ENCODE results near the gene FLCN. TPM values are rescaled to one million over a fixed set of nuclear protein-coding genes. Genes with fewer than 3 reads are reported as not detected.

The FLCN gene
- total and polyA plus RNA-seq, 2 of the 13 experiments (the other 11 are each of a cell fraction or from before 2014, with no cell fraction given): 16.6 to 24.9 TPM

DNA sequence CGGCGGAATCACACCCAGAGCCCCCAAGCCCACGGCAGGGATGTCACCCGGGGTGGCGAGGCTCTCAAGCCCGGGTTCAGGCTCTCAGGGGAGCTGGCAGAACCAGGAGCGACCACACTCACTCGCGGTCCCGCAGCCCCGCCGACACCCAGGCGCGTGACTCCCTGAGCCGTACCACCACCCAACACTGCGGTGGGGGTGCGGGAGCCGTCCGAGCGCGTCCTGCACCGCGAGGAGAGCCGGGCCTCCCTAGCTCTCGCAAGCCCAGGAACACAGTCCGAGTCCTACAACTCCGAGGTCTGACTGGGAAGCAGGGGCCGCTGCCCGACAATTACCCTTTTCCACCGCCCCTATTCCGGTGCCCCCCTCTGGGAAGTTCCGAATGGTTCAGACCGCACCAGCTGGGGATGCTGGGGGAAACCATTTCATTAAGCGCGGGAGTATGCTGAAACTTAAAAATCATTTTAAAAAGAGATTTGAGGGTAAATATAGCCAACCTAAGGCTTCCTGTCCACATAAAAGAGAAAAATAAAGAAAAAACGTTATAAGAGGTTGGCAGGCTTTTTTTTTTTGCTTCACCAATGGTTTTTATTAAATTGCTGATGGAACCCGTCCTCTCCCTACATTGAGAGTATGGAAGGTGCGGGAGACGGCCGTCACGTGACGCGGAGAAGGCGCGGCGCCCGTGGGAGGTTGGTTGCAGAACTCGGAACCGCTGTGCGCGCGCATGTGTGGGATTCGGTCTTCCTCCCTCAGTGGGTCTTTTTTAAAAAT lies at the start of gene FLCN (continued):
- TF ChIP-seq, protein P1, sequence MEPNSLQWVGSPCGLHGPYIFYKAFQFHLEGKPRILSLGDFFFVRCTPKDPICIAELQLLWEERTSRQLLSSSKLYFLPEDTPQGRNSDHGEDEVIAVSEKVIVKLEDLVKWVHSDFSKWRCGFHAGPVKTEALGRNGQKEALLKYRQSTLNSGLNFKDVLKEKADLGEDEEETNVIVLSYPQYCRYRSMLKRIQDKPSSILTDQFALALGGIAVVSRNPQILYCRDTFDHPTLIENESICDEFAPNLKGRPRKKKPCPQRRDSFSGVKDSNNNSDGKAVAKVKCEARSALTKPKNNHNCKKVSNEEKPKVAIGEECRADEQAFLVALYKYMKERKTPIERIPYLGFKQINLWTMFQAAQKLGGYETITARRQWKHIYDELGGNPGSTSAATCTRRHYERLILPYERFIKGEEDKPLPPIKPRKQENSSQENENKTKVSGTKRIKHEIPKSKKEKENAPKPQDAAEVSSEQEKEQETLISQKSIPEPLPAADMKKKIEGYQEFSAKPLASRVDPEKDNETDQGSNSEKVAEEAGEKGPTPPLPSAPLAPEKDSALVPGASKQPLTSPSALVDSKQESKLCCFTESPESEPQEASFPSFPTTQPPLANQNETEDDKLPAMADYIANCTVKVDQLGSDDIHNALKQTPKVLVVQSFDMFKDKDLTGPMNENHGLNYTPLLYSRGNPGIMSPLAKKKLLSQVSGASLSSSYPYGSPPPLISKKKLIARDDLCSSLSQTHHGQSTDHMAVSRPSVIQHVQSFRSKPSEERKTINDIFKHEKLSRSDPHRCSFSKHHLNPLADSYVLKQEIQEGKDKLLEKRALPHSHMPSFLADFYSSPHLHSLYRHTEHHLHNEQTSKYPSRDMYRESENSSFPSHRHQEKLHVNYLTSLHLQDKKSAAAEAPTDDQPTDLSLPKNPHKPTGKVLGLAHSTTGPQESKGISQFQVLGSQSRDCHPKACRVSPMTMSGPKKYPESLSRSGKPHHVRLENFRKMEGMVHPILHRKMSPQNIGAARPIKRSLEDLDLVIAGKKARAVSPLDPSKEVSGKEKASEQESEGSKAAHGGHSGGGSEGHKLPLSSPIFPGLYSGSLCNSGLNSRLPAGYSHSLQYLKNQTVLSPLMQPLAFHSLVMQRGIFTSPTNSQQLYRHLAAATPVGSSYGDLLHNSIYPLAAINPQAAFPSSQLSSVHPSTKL (CRISPR knock-in tag; IDR thresholded peaks at IDR 0.05): peak; percentile 29
- peak; percentile 70; the same call in 1 of the 2 replicates for TF ChIP-seq YEATS4 (CRISPR knock-in tag; IDR thresholded peaks at IDR 0.05; ENCODE audit: borderline replicate concordance)
- TF ChIP-seq NPAS2 (CRISPR knock-in tag; IDR thresholded peaks at IDR 0.05; ENCODE audit: borderline replicate concordance): no peak
- TF ChIP-seq, protein P2, sequence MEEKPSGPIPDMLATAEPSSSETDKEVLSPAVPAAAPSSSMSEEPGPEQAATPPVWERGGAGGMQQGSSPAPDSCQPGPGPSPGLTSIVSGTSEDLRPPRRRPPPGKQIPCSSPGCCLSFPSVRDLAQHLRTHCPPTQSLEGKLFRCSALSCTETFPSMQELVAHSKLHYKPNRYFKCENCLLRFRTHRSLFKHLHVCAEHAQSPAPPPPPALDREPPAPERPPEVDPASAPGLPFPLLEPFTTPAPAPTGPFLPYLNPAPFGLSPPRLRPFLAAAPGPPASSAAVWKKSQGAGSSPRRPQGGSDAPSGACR (CRISPR knock-in tag; IDR thresholded peaks at IDR 0.05): peak; percentile 97
- TF ChIP-seq, protein P3, sequence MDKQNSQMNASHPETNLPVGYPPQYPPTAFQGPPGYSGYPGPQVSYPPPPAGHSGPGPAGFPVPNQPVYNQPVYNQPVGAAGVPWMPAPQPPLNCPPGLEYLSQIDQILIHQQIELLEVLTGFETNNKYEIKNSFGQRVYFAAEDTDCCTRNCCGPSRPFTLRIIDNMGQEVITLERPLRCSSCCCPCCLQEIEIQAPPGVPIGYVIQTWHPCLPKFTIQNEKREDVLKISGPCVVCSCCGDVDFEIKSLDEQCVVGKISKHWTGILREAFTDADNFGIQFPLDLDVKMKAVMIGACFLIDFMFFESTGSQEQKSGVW (CRISPR knock-in tag; IDR thresholded peaks at IDR 0.05; ENCODE audit: borderline replicate concordance): peak; percentile 69; the same call in 1 of the 2 replicates
- 0 out of 2 replicates have a peak, but pooled peaks have one; percentile 22 for TF ChIP-seq FOSL2 (CRISPR knock-in tag; IDR thresholded peaks at IDR 0.05)
- 0 out of 2 replicates have a peak, but pooled peaks have one; percentile 11 for TF ChIP-seq ZBTB38 (CRISPR knock-in tag; IDR thresholded peaks at IDR 0.05)
- TF ChIP-seq KDM5B (CRISPR knock-in tag; IDR thresholded peaks at IDR 0.05; ENCODE audit: borderline replicate concordance): 0 out of 2 replicates have a peak, but pooled peaks have one; percentile 42
- peak; percentile 47; the same call in 1 of the 2 replicates for TF ChIP-seq RAD21 (CRISPR knock-in tag; IDR thresholded peaks at IDR 0.05)
- peak; percentile 50 for TF ChIP-seq RBM39 (IDR thresholded peaks at IDR 0.05; ENCODE audit: low read depth, low read length, poor library complexity, severe bottlenecking)
- no peak for TF ChIP-seq RELA (CRISPR knock-in tag; IDR thresholded peaks at IDR 0.05)
- 0 out of 2 replicates have a peak, but pooled peaks have one; percentile 36 for TF ChIP-seq JUN (CRISPR knock-in tag; IDR thresholded peaks at IDR 0.05)
- peak; percentile 68 for TF ChIP-seq PHF20 (CRISPR knock-in tag; IDR thresholded peaks at IDR 0.05)
- TF ChIP-seq, protein P4, sequence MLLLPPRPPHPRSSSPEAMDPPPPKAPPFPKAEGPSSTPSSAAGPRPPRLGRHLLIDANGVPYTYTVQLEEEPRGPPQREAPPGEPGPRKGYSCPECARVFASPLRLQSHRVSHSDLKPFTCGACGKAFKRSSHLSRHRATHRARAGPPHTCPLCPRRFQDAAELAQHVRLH (CRISPR knock-in tag; IDR thresholded peaks at IDR 0.05; ENCODE audit: borderline replicate concordance, low read depth): 0 out of 2 replicates have a peak, but pooled peaks have one; percentile 28
- TF ChIP-seq ZNF605 (CRISPR knock-in tag; IDR thresholded peaks at IDR 0.05): peak; percentile 74
- peak; percentile 57; the same call in 1 of the 2 replicates for TF ChIP-seq RFXAP (CRISPR knock-in tag; IDR thresholded peaks at IDR 0.05; ENCODE audit: borderline replicate concordance)
- TF ChIP-seq ZBTB20 (CRISPR knock-in tag; IDR thresholded peaks at IDR 0.05; ENCODE audit: borderline replicate concordance, low read depth): peak; percentile 44; the same call in 1 of the 2 replicates
- peak; percentile 92 for TF ChIP-seq CBFB (CRISPR knock-in tag; IDR thresholded peaks at IDR 0.05)
- TF ChIP-seq XBP1 (CRISPR knock-in tag; IDR thresholded peaks at IDR 0.05): 0 out of 2 replicates have a peak, but pooled peaks have one; percentile 23
- TF ChIP-seq SMC3 (IDR thresholded peaks at IDR 0.05; ENCODE audit: low read length): no peak
- no peak for TF ChIP-seq SP140L (CRISPR knock-in tag; IDR thresholded peaks at IDR 0.05; ENCODE audit: borderline replicate concordance)
- TF ChIP-seq, protein P5, sequence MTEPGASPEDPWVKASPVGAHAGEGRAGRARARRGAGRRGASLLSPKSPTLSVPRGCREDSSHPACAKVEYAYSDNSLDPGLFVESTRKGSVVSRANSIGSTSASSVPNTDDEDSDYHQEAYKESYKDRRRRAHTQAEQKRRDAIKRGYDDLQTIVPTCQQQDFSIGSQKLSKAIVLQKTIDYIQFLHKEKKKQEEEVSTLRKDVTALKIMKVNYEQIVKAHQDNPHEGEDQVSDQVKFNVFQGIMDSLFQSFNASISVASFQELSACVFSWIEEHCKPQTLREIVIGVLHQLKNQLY (CRISPR knock-in tag; IDR thresholded peaks at IDR 0.05): peak; percentile 38
- TF ChIP-seq ZNF160 (CRISPR knock-in tag; IDR thresholded peaks at IDR 0.05): peak; percentile 24; the same call in 1 of the 2 replicates
- TF ChIP-seq NKX3-1 (CRISPR knock-in tag; IDR thresholded peaks at IDR 0.05): peak; percentile 38; the same call in 1 of the 2 replicates
